Activated naive CD4-positive, alpha-beta T cell treated with anti-CD3 and anti-CD28 coated beads, Interleukin-2, amount 50 U/mL, for 16 hours (primary cell): ENCODE data around the gene MYH7B.

Experiments
- DNase-seq: peaks from one replicate; pipeline ENCODE4 v3.0.0-alpha.2; 2020

Gene MYH7B

GRCh38 chr20:34955231-34956040 lies at the start of gene MYH7B, which contains the start of gene GSS:
Gene MYH7B, plus strand, starts transcription at chr20:34955868. Its CDS starts 22,138 bp downstream, at chr20:34978006.
Gene GSS, minus strand, starts transcription at chr20:34955806. Its CDS starts 3,954 bp downstream, at chr20:34951852.
- peak; percentile 97 for DNase-seq

GRCh38 chr20:34907616-34908469 lies 47.8 kb upstream of the MYH7B start:
- no peak for DNase-seq

- no peak for DNase-seq
These were observed 40.5 kb upstream of the MYH7B start for GRCh38 chr20:34915131-34915530.

- DNase-seq: no peak
These were observed 39.8 kb upstream of the MYH7B start for GRCh38 chr20:34915749-34916455.

- DNase-seq: no peak
These were observed 38.8 kb upstream of the MYH7B start for GRCh38 chr20:34916774-34917354.

GRCh38 chr20:34920055-34920454 lies 35.6 kb upstream of the MYH7B start:
- no peak for DNase-seq

GRCh38 chr20:34921436-34921835 lies 34.2 kb upstream of the MYH7B start:
- no peak for DNase-seq

GRCh38 chr20:34922654-34923381 lies 32.9 kb upstream of the MYH7B start:
- DNase-seq: no peak

GRCh38 chr20:34923414-34923813 lies 32.3 kb upstream of the MYH7B start:
- DNase-seq: no peak

- no peak for DNase-seq
These were observed 30.3 kb upstream of the MYH7B start for GRCh38 chr20:34925341-34925740.

- no peak for DNase-seq
These were observed 29.7 kb upstream of the MYH7B start for GRCh38 chr20:34925981-34926380.

GRCh38 chr20:34926581-34926980 lies 29.1 kb upstream of the MYH7B start:
- DNase-seq: no peak

GRCh38 chr20:34927736-34928135 lies 27.9 kb upstream of the MYH7B start:
- no peak for DNase-seq

- no peak for DNase-seq
These were observed 27.3 kb upstream of the MYH7B start for GRCh38 chr20:34928411-34928810.

GRCh38 chr20:34931771-34932170 lies 23.9 kb upstream of the MYH7B start:
- DNase-seq: no peak

GRCh38 chr20:34938466-34939163 lies 17.1 kb upstream of the MYH7B start:
- no peak for DNase-seq

- no peak for DNase-seq
These were observed 15.6 kb upstream of the MYH7B start for GRCh38 chr20:34940081-34940481.

GRCh38 chr20:34941226-34941625 lies 14.4 kb upstream of the MYH7B start:
- DNase-seq: no peak

GRCh38 chr20:34942301-34942700 lies 13.4 kb upstream of the MYH7B start:
- no peak for DNase-seq

- no peak for DNase-seq
These were observed 11.7 kb upstream of the MYH7B start for GRCh38 chr20:34943808-34944567.
